ENCODE measurements around the gene UCHL1.
"Not testable (repeated sequence)": the region's sequence is repeated elsewhere in the genome, so short reads cannot be mapped to it uniquely, and the experiment has no call there.

Gene UCHL1

GRCh38 chr4:41301137-41301536 is 44.4 kb downstream of the UCHL1 start:
- TF ChIP-seq FOXP2 (optimal IDR thresholded peaks at IDR 0.05; ENCODE audit: control extremely low read depth, extremely low read length, insufficient read depth) (no peak), EZH2 (IDR thresholded peaks at IDR 0.05) (no peak), POLR2AphosphoS5 (IDR thresholded peaks at IDR 0.05; ENCODE audit: borderline replicate concordance, low read depth, low read length) (no peak)
- no peak for DNase-seq (ENCODE audit: low read depth, low spot score)
- Histone ChIP-seq H3K9ac (ENCODE audit: insufficient read length) (no peak overlapping the region), H3K27ac (no peak overlapping the region), H3K4me3 (no peak overlapping the region), H3K36me3 (ENCODE audit: insufficient read depth, low read length) (no peaks in the 10 kb centered on the region), H3K9me3 (ENCODE audit: low read depth, low read length) (no peaks in the 10 kb centered on the region; the same call in 1 of the 2 replicates)

DNA sequence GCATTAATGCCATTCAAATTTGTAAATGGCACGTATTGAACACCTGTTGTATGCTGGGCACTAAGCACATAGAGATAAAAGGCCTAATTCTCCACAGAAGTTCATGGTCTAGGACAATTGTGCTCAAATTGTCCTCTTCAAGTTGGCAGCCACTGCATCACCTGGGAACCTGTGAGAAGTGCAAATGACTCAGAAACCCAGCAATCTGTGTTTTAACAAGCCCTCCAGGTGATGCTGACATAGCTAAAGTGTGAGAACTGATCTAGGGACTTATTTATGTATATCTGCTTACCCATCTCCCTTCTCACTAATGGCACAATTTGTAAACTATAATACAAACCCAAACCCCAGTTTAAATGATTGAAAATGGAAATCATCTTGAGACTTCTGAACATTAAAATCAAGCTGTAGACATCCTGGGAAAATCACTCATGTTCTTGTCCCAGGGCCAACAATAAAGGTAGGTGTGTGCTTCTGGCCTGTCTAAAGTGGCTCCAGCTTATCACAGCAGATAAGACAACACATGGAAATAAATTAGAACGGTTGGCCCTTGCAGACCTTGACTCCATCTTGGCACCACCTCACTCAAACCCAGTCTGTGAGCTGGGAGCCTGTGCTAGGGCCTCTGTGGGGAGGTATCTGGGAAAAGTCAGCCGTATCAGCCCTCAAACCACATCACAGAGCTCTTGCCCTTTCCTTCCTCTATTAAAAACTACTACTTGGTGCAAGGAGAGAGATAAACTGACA is 46.8 kb downstream of the UCHL1 start:
- H3K4me3 ChIP-seq: no peak overlapping the region
- no peak for DNase-seq (ENCODE audit: low read depth, low spot score)
- no peaks in the 10 kb centered on the region; the same call in 1 of the 2 replicates for H3K9me3 ChIP-seq (ENCODE audit: low read depth, low read length)
- TF ChIP-seq POLR2AphosphoS5 (IDR thresholded peaks at IDR 0.05; ENCODE audit: borderline replicate concordance, low read depth, low read length) (no peak), EZH2 (IDR thresholded peaks at IDR 0.05) (no peak), FOXP2 (optimal IDR thresholded peaks at IDR 0.05; ENCODE audit: control extremely low read depth, extremely low read length, insufficient read depth) (no peak)
- H3K9ac ChIP-seq (ENCODE audit: insufficient read length): no peak overlapping the region
- H3K27ac ChIP-seq: no peak overlapping the region
- no peaks in the 10 kb centered on the region for H3K36me3 ChIP-seq (ENCODE audit: insufficient read depth, low read length)

- Histone ChIP-seq H3K36me3 (ENCODE audit: insufficient read depth, low read length) (no peaks in the 10 kb centered on the region), H3K4me3 (no peak overlapping the region), H3K9ac (ENCODE audit: insufficient read length) (no peak overlapping the region), H3K9me3 (ENCODE audit: low read depth, low read length) (no peaks in the 10 kb centered on the region; the same call in 1 of the 2 replicates), H3K27ac (no peak overlapping the region)
- no peak for DNase-seq (ENCODE audit: low read depth, low spot score)
- TF ChIP-seq FOXP2 (optimal IDR thresholded peaks at IDR 0.05; ENCODE audit: control extremely low read depth, extremely low read length, insufficient read depth) (no peak), EZH2 (IDR thresholded peaks at IDR 0.05) (no peak), POLR2AphosphoS5 (IDR thresholded peaks at IDR 0.05; ENCODE audit: borderline replicate concordance, low read depth, low read length) (no peak)
Measured at GRCh38 chr4:41304221-41304620, 47.5 kb downstream of the UCHL1 start.

GRCh38 chr4:41305476-41305875 is 48.7 kb downstream of the UCHL1 start:
- TF ChIP-seq EZH2 (IDR thresholded peaks at IDR 0.05) (no peak), POLR2AphosphoS5 (IDR thresholded peaks at IDR 0.05; ENCODE audit: borderline replicate concordance, low read depth, low read length) (no peak), FOXP2 (optimal IDR thresholded peaks at IDR 0.05; ENCODE audit: control extremely low read depth, extremely low read length, insufficient read depth) (no peak)
- Histone ChIP-seq H3K4me3 (no peak overlapping the region), H3K27ac (no peak overlapping the region), H3K9me3 (ENCODE audit: low read depth, low read length) (no peaks in the 10 kb centered on the region; the same call in 1 of the 2 replicates), H3K9ac (ENCODE audit: insufficient read length) (no peak overlapping the region), H3K36me3 (ENCODE audit: insufficient read depth, low read length) (no peaks in the 10 kb centered on the region)
- no peak for DNase-seq (ENCODE audit: low read depth, low spot score)

GRCh38 chr4:41307638-41308037 is 50.9 kb downstream of the UCHL1 start:
- no peak overlapping the region for H3K27ac ChIP-seq
- TF ChIP-seq POLR2AphosphoS5 (IDR thresholded peaks at IDR 0.05; ENCODE audit: borderline replicate concordance, low read depth, low read length): no peak
- TF ChIP-seq EZH2 (IDR thresholded peaks at IDR 0.05): no peak
- TF ChIP-seq FOXP2 (optimal IDR thresholded peaks at IDR 0.05; ENCODE audit: control extremely low read depth, extremely low read length, insufficient read depth): no peak
- H3K9ac ChIP-seq (ENCODE audit: insufficient read length): no peak overlapping the region
- H3K4me3 ChIP-seq: no peak overlapping the region
- no peaks in the 10 kb centered on the region for H3K36me3 ChIP-seq (ENCODE audit: insufficient read depth, low read length)
- H3K9me3 ChIP-seq (ENCODE audit: low read depth, low read length): no peaks in the 10 kb centered on the region; the same call in 1 of the 2 replicates
- DNase-seq (ENCODE audit: low read depth, low spot score): no peak

- no peaks in the 10 kb centered on the region for H3K9me3 ChIP-seq (ENCODE audit: low read depth, low read length)
- H3K4me3 ChIP-seq: no peak overlapping the region
- no peaks in the 10 kb centered on the region for H3K36me3 ChIP-seq (ENCODE audit: insufficient read depth, low read length)
- no peak overlapping the region for H3K9ac ChIP-seq (ENCODE audit: insufficient read length)
- TF ChIP-seq FOXP2 (optimal IDR thresholded peaks at IDR 0.05; ENCODE audit: control extremely low read depth, extremely low read length, insufficient read depth) (no peak), EZH2 (IDR thresholded peaks at IDR 0.05) (no peak), POLR2AphosphoS5 (IDR thresholded peaks at IDR 0.05; ENCODE audit: borderline replicate concordance, low read depth, low read length) (no peak)
- H3K27ac ChIP-seq: no peak overlapping the region
- no peak for DNase-seq (ENCODE audit: low read depth, low spot score)
Measured at GRCh38 chr4:41308398-41308797, 51.7 kb downstream of the UCHL1 start.

- not testable (repeated sequence) for H3K4me3 ChIP-seq; H3K9me3 ChIP-seq (ENCODE audit: low read depth, low read length); DNase-seq (ENCODE audit: low read depth, low spot score); H3K36me3 ChIP-seq (ENCODE audit: insufficient read depth, low read length); H3K9ac ChIP-seq (ENCODE audit: insufficient read length); H3K27ac ChIP-seq
Measured at GRCh38 chr4:41315426-41315825, 58.7 kb downstream of the UCHL1 start.

- Histone ChIP-seq H3K9ac (ENCODE audit: insufficient read length) (no peak overlapping the region), H3K4me3 (no peak overlapping the region), H3K36me3 (ENCODE audit: insufficient read depth, low read length) (no peaks in the 10 kb centered on the region), H3K27ac (no peak overlapping the region), H3K9me3 (ENCODE audit: low read depth, low read length) (no peaks in the 10 kb centered on the region)
- no peak for TF ChIP-seq EZH2 (IDR thresholded peaks at IDR 0.05)
- no peak for TF ChIP-seq FOXP2 (optimal IDR thresholded peaks at IDR 0.05; ENCODE audit: control extremely low read depth, extremely low read length, insufficient read depth)
- TF ChIP-seq POLR2AphosphoS5 (IDR thresholded peaks at IDR 0.05; ENCODE audit: borderline replicate concordance, low read depth, low read length): no peak
- no peak for DNase-seq (ENCODE audit: low read depth, low spot score)
Measured at GRCh38 chr4:41315862-41316261, 59.1 kb downstream of the UCHL1 start.

All from SK-N-MC (cell line).